Activated CD8-positive, alpha-beta T cell treated with anti-CD3 and anti-CD28 coated beads for 36 hours (primary cell): ENCODE data around the gene NIPAL1. TPM values are rescaled to one million over a fixed set of nuclear protein-coding genes. Genes with fewer than 3 reads are reported as not detected.
A peak's percentile ranks its signal among the peaks of the same experiment; 100 is the strongest.

Source experiments
- ATAC-seq: fragments of 200-7000 bp; cut with Tn5 transposase; one replicate; pipeline ENCODE4 v1.10.0; 2021; ENCODE audit warnings: mild to moderate bottlenecking, moderate library complexity
- CTCF ChIA-PET: fragments of 350-600 bp; sonication (Branson Sonifier 250); formaldehyde crosslinking; loops from one replicate; lab custom pipeline; 2021; ENCODE audit warnings: antibody characterized with exemption; lab: Charles Lee
- POLR2A ChIA-PET: fragments of 350-600 bp; sonication (Branson Sonifier 250); formaldehyde crosslinking; loops from one replicate; lab custom pipeline; 2021; ENCODE audit warnings: antibody characterized with exemption; lab: Charles Lee
- DNase-seq: peaks from one replicate; pipeline ENCODE4 v3.0.0-alpha.2; 2020
- H3K27ac Mint-ChIP-seq: one replicate; pipeline ENCODE4 v1.8.0; 2021; ENCODE audit warnings: mild to moderate bottlenecking, mixed read lengths
- H3K27me3 Mint-ChIP-seq: one replicate; pipeline ENCODE4 v1.8.0; 2021; ENCODE audit warnings: mixed read lengths
- H3K36me3 Mint-ChIP-seq: one replicate; pipeline ENCODE4 v1.8.0; 2021; ENCODE audit warnings: low read depth, mixed read lengths
- H3K4me1 Mint-ChIP-seq: one replicate; pipeline ENCODE4 v1.8.0; 2021; ENCODE audit warnings: low read depth, mixed read lengths
- H3K4me3 Mint-ChIP-seq: one replicate; pipeline ENCODE4 v1.8.0; 2021; ENCODE audit warnings: mild to moderate bottlenecking, moderate library complexity, mixed read lengths
- H3K9me3 Mint-ChIP-seq: one replicate; pipeline ENCODE4 v1.8.0; 2021; ENCODE audit warnings: mixed read lengths
- CTCF ChIP-seq: fragments of 200-600 bp; IDR thresholded peaks from one replicate; pipeline ENCODE4 v1.8.0; 2022; ENCODE audit warnings: antibody characterized with exemption, mild to moderate bottlenecking
- intact Hi-C: fragments of 100-400 bp; cut with micrococcal nuclease; formaldehyde crosslinking; loops from one replicate; pipeline ENCODE4 v1.10.0; 2022
- total RNA-seq, 2 experiments: library from RNA; stranded (reverse); gene quantifications; one replicate each; pipeline ENCODE4 v1.2.3, GENCODE V29; 2021

NIPAL1 gene
- 1 to 10 TPM; 1.1 to 1.9 TPM for total RNA-seq

- no peak for TF ChIP-seq CTCF
- H3K4me3 Mint-ChIP-seq, result peak within 1 kb of the TSS; percentile 79
- H3K36me3 Mint-ChIP-seq, result no peaks in the 10 kb centered on the region
- DNase-seq (peak; percentile 69), ATAC-seq (peak; percentile 89)
- POLR2A ChIA-PET, result interaction anchor here (0.6 to 1.0 kb wide), 2 partner anchors 12 to 16 kb away, joined by 4 to 5 read pairs; no protein-coding TSS in a partner anchor
- CTCF ChIA-PET, result interaction anchor here (1.0 to 4.2 kb wide), 5 partner anchors 17 to 74 kb away, joined by 3 to 44 read pairs (median 3); no protein-coding TSS in a partner anchor
- no peaks in the 10 kb centered on the region for H3K9me3 Mint-ChIP-seq
- intact Hi-C loops, result loop anchor here (5.0 kb wide), 1 partner anchor 71 kb away; no protein-coding TSS in a partner anchor
- H3K4me1 Mint-ChIP-seq, result peaks cover 23% of the 10 kb centered on the region
- H3K27ac Mint-ChIP-seq, result peak within 1 kb of the TSS; percentile 42
- H3K27me3 Mint-ChIP-seq, result peaks cover 17% of the 10 kb centered on the region
Observed at GRCh38 chr4:48016141-48017107, at the start of gene NIPAL1, which contains the start of gene CNGA1. NIPAL1 (plus strand) TSS chr4:48016772; CDS start chr4:48016840, 68 bp downstream. CNGA1 (minus strand) TSS chr4:48016681; CDS start chr4:47952689, 63,992 bp downstream.

GRCh38 chr4:47968847-47969246 lies 47.7 kb upstream of the NIPAL1 start:
- POLR2A ChIA-PET, result no interaction called here
- no peaks in the 10 kb centered on the region for H3K4me1 Mint-ChIP-seq

GRCh38 chr4:47972181-47972580 lies 44.4 kb upstream of the NIPAL1 start:
- no peaks in the 10 kb centered on the region for H3K4me1 Mint-ChIP-seq
- H3K9me3 Mint-ChIP-seq, result no peaks in the 10 kb centered on the region
- intact Hi-C loops, result no loop called here
- ATAC-seq, result no peak
- no peak for TF ChIP-seq CTCF
- POLR2A ChIA-PET, result no interaction called here
- CTCF ChIA-PET, result no interaction called here
- H3K27ac Mint-ChIP-seq, result no peak overlapping the region
- H3K36me3 Mint-ChIP-seq, result no peaks in the 10 kb centered on the region
- H3K4me3 Mint-ChIP-seq, result no peak overlapping the region
- DNase-seq, result no peak
- peaks cover 2% of the 10 kb centered on the region for H3K27me3 Mint-ChIP-seq

More at GRCh38 chr4:47968847-47969246, 47.7 kb upstream of the NIPAL1 start:
- intact Hi-C loops, result no loop called here
- Mint-ChIP-seq H3K9me3 (no peaks in the 10 kb centered on the region), H3K36me3 (no peaks in the 10 kb centered on the region), H3K4me3 (no peak overlapping the region), H3K27me3 (no peaks in the 10 kb centered on the region), H3K27ac (no peak overlapping the region)
- CTCF ChIA-PET, result no interaction called here
- no peak for ATAC-seq
- DNase-seq, result no peak
- TF ChIP-seq CTCF, result no peak

- TF ChIP-seq CTCF, result no peak
- CTCF ChIA-PET, result no interaction called here
- POLR2A ChIA-PET, result no interaction called here
- Mint-ChIP-seq H3K27me3 (peaks cover 2% of the 10 kb centered on the region), H3K4me1 (no peaks in the 10 kb centered on the region), H3K27ac (no peak overlapping the region), H3K4me3 (no peak overlapping the region), H3K9me3 (no peaks in the 10 kb centered on the region), H3K36me3 (no peaks in the 10 kb centered on the region)
- no peak for ATAC-seq
- no peak for DNase-seq
- intact Hi-C loops, result no loop called here
Observed at GRCh38 chr4:47972721-47973120, 43.9 kb upstream of the NIPAL1 start.

GRCh38 chr4:47974566-47974965 lies 42.0 kb upstream of the NIPAL1 start:
- no peak overlapping the region for H3K27ac Mint-ChIP-seq
- H3K9me3 Mint-ChIP-seq, result no peaks in the 10 kb centered on the region
- DNase-seq (no peak), ATAC-seq (no peak)
- ChIA-PET POLR2A (no interaction called here), CTCF (no interaction called here)
- H3K27me3 Mint-ChIP-seq, result peaks cover 2% of the 10 kb centered on the region
- H3K4me3 Mint-ChIP-seq, result no peak overlapping the region
- intact Hi-C loops, result no loop called here
- no peak for TF ChIP-seq CTCF
- no peaks in the 10 kb centered on the region for H3K36me3 Mint-ChIP-seq
- H3K4me1 Mint-ChIP-seq, result no peaks in the 10 kb centered on the region
